PFSK-1 (cell line): ENCODE results near the gene TPP2.

Experiments
- FOXP2 ChIP-seq: optimal IDR thresholded peaks from 2 replicates; pipeline ENCODE3; 2011; ENCODE audit warnings: borderline replicate concordance, control low read depth, inconsistent platforms; ENCODE audit not compliant: insufficient read depth; ENCODE audit errors: extremely low read length, extremely low read depth
- POLR2AphosphoS5 ChIP-seq: IDR thresholded peaks from 2 replicates; pipeline ENCODE4 v1.6.1; 2012; ENCODE audit warnings: low read depth, mild to moderate bottlenecking, control low read depth, low read length, moderate library complexity
- REST ChIP-seq, 2 experiments: IDR thresholded peaks; 2 replicates each; pipeline versions ENCODE4 v1.6.1 to v1.8.0; 2011 to 2012; ENCODE audit warnings: low read depth in 2 of 2, low read length in 2 of 2, control low read depth in 1 of 2, inconsistent platforms in 1 of 2, mild to moderate bottlenecking in 1 of 2, moderate library complexity in 1 of 2; ENCODE audit not compliant: insufficient read depth in 1 of 2
- SIN3A ChIP-seq: IDR thresholded peaks from 2 replicates; pipeline ENCODE4 v1.6.1; 2012; ENCODE audit warnings: mild to moderate bottlenecking, low read length, moderate library complexity, borderline replicate concordance; ENCODE audit not compliant: insufficient read depth
- TAF1 ChIP-seq: IDR thresholded peaks from 2 replicates; pipeline ENCODE4 v1.6.1; 2012; ENCODE audit warnings: low read length, control low read depth, borderline replicate concordance; ENCODE audit not compliant: insufficient read depth

TPP2 gene

DNA sequence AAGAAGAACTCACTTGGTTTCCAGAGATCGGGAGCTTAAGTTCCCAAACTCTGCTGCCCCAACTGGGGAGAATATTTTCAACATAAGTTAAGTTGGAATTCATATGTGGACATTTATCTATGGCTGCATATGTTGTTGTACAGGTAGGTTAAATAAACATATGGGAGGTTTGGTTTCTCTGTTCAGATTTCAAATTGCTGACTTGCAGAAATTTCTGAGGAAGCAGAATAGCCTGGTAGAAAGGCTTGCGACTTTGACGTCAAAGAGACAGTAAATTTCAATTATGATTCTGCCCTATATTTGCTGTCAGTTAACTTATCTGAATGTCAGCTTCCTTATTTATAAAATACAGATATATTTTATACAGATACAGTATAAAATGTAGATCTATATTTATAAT, 40.0 kb upstream of the TPP2 start:
- TF ChIP-seq POLR2AphosphoS5 (no peak), FOXP2 (no peak), SIN3A (no peak), REST (IDR thresholded peaks at IDR 0.05; ENCODE audit: insufficient read depth in 1 of 2, low read depth in 2 of 2, low read length in 2 of 2) (no peak), TAF1 (no peak)

GRCh38 chr13:102558029-102558428, 38.8 kb upstream of the TPP2 start:
- no peak for TF ChIP-seq TAF1
- TF ChIP-seq FOXP2: no peak
- no peak for TF ChIP-seq REST (IDR thresholded peaks at IDR 0.05; ENCODE audit: insufficient read depth in 1 of 2, low read depth in 2 of 2, low read length in 2 of 2)
- no peak for TF ChIP-seq POLR2AphosphoS5
- TF ChIP-seq SIN3A: no peak

- TF ChIP-seq FOXP2 (no peak), REST (IDR thresholded peaks at IDR 0.05; ENCODE audit: insufficient read depth in 1 of 2, low read depth in 2 of 2, low read length in 2 of 2) (no peak), TAF1 (no peak), SIN3A (no peak), POLR2AphosphoS5 (no peak)
These were observed 34.9 kb upstream of the TPP2 start for GRCh38 chr13:102561933-102562332.

GRCh38 chr13:102563267-102563666, 33.5 kb upstream of the TPP2 start:
- TF ChIP-seq TAF1: no peak
- TF ChIP-seq POLR2AphosphoS5: no peak
- no peak for TF ChIP-seq REST (IDR thresholded peaks at IDR 0.05; ENCODE audit: insufficient read depth in 1 of 2, low read depth in 2 of 2, low read length in 2 of 2)

- TF ChIP-seq SIN3A (no peak), POLR2AphosphoS5 (no peak), FOXP2 (no peak), TAF1 (no peak), REST (IDR thresholded peaks at IDR 0.05; ENCODE audit: insufficient read depth in 1 of 2, low read depth in 2 of 2, low read length in 2 of 2) (no peak)
These were observed 32.2 kb upstream of the TPP2 start for GRCh38 chr13:102564564-102564963.
